HEK293 (cell line): ENCODE results near the gene ZFP36.

Experiments
- GLI4 ChIP-seq: fragments of 450-650 bp; formaldehyde crosslinking; IDR thresholded peaks from 2 replicates; pipeline ENCODE4 v1.5.1; 2016; ENCODE audit warnings: missing biosample characterization, missing genetic modification characterization
- KLF10 ChIP-seq: fragments of 450-650 bp; IDR thresholded peaks from 2 replicates; pipeline ENCODE4 v1.5.1; 2018; ENCODE audit warnings: missing biosample characterization, mild to moderate bottlenecking, missing genetic modification characterization
- KLF17 ChIP-seq: fragments of 450-650 bp; formaldehyde crosslinking; IDR thresholded peaks from 2 replicates; pipeline ENCODE4 v1.5.1; 2016; ENCODE audit warnings: missing biosample characterization, missing genetic modification characterization
- OSR2 ChIP-seq: fragments of 450-650 bp; formaldehyde crosslinking; IDR thresholded peaks from 2 replicates; pipeline ENCODE4 v1.5.1; 2016; ENCODE audit warnings: missing biosample characterization, missing genetic modification characterization
- PATZ1 ChIP-seq: fragments of 450-650 bp; formaldehyde crosslinking; IDR thresholded peaks from 2 replicates; pipeline ENCODE4 v1.5.1; 2016; ENCODE audit warnings: missing biosample characterization, missing genetic modification characterization
- RBAK ChIP-seq: fragments of 450-650 bp; formaldehyde crosslinking; IDR thresholded peaks from 2 replicates; pipeline ENCODE4 v1.5.1; 2016; ENCODE audit warnings: missing biosample characterization, missing genetic modification characterization
- REST ChIP-seq: fragments of 450-650 bp; formaldehyde crosslinking; IDR thresholded peaks from 2 replicates; pipeline ENCODE4 v1.5.1; 2016; ENCODE audit warnings: missing biosample characterization, missing genetic modification characterization
- SETDB1 ChIP-seq: IDR thresholded peaks from one replicate; pipeline ENCODE4 v1.6.1; 2017; ENCODE audit warnings: mild to moderate bottlenecking, low read length, moderate library complexity, mixed read lengths; ENCODE audit not compliant: insufficient read length
- ZBTB21 ChIP-seq: fragments of 450-650 bp; formaldehyde crosslinking; IDR thresholded peaks from 2 replicates; pipeline ENCODE4 v1.5.1; 2017; ENCODE audit warnings: missing biosample characterization, missing genetic modification characterization
- ZBTB48 ChIP-seq: fragments of 450-650 bp; formaldehyde crosslinking; IDR thresholded peaks from 2 replicates; pipeline ENCODE4 v1.5.1; 2016; ENCODE audit warnings: missing biosample characterization, missing genetic modification characterization
- ZNF140 ChIP-seq: fragments of 450-650 bp; formaldehyde crosslinking; IDR thresholded peaks from 2 replicates; pipeline ENCODE4 v1.5.1; 2016; ENCODE audit warnings: missing biosample characterization, missing genetic modification characterization
- ZNF157 ChIP-seq: fragments of 450-650 bp; formaldehyde crosslinking; IDR thresholded peaks from 2 replicates; pipeline ENCODE4 v1.5.1; 2016; ENCODE audit warnings: missing biosample characterization, missing genetic modification characterization
- ZNF184 ChIP-seq: fragments of 450-650 bp; IDR thresholded peaks from 2 replicates; pipeline ENCODE4 v1.5.1; 2018; ENCODE audit warnings: missing biosample characterization, mild to moderate bottlenecking, missing genetic modification characterization
- ZNF2 ChIP-seq: fragments of 450-650 bp; formaldehyde crosslinking; IDR thresholded peaks from 2 replicates; pipeline ENCODE4 v1.5.1; 2016; ENCODE audit warnings: missing biosample characterization, missing genetic modification characterization
- ZNF211 ChIP-seq: fragments of 450-650 bp; formaldehyde crosslinking; IDR thresholded peaks from 2 replicates; pipeline ENCODE4 v1.5.1; 2016; ENCODE audit warnings: low read depth, missing biosample characterization, missing genetic modification characterization
- ZNF223 ChIP-seq: fragments of 450-650 bp; formaldehyde crosslinking; IDR thresholded peaks from 2 replicates; pipeline ENCODE4 v1.5.1; 2016; ENCODE audit warnings: missing biosample characterization, missing genetic modification characterization
- ZNF248 ChIP-seq: fragments of 450-650 bp; formaldehyde crosslinking; IDR thresholded peaks from 2 replicates; pipeline ENCODE4 v1.5.1; 2017; ENCODE audit warnings: missing biosample characterization, missing genetic modification characterization
- ZNF302 ChIP-seq: fragments of 450-650 bp; formaldehyde crosslinking; IDR thresholded peaks from 2 replicates; pipeline ENCODE4 v1.5.1; 2016; ENCODE audit warnings: missing biosample characterization, missing genetic modification characterization, low read depth
- ZNF510 ChIP-seq: fragments of 450-650 bp; formaldehyde crosslinking; IDR thresholded peaks from 2 replicates; pipeline ENCODE4 v1.5.1; 2018; ENCODE audit warnings: mild to moderate bottlenecking, missing genetic modification characterization, missing biosample characterization; ENCODE audit not compliant: insufficient replicate concordance
- ZNF585B ChIP-seq: fragments of 450-650 bp; formaldehyde crosslinking; IDR thresholded peaks from 2 replicates; pipeline ENCODE4 v1.5.1; 2016; ENCODE audit warnings: missing biosample characterization, missing genetic modification characterization
- ZNF596 ChIP-seq: fragments of 450-650 bp; IDR thresholded peaks from 2 replicates; pipeline ENCODE4 v1.5.0; 2018; ENCODE audit warnings: missing biosample characterization, mild to moderate bottlenecking, missing genetic modification characterization, moderate library complexity
- ZNF621 ChIP-seq: fragments of 450-650 bp; formaldehyde crosslinking; IDR thresholded peaks from 2 replicates; pipeline ENCODE4 v1.5.1; 2017; ENCODE audit warnings: missing biosample characterization, missing genetic modification characterization
- ZNF639 ChIP-seq: fragments of 450-650 bp; formaldehyde crosslinking; IDR thresholded peaks from 2 replicates; pipeline ENCODE4 v1.5.1; 2016; ENCODE audit warnings: missing biosample characterization, missing genetic modification characterization
- ZNF670 ChIP-seq: fragments of 450-650 bp; formaldehyde crosslinking; IDR thresholded peaks from 2 replicates; pipeline ENCODE4 v1.5.1; 2016; ENCODE audit warnings: missing biosample characterization, missing genetic modification characterization, low read depth
- ZNF677 ChIP-seq: fragments of 450-650 bp; IDR thresholded peaks from 2 replicates; pipeline ENCODE4 v1.5.0; 2018; ENCODE audit warnings: missing biosample characterization, mild to moderate bottlenecking, missing genetic modification characterization, moderate library complexity
- ZNF768 ChIP-seq: fragments of 450-650 bp; formaldehyde crosslinking; IDR thresholded peaks from 2 replicates; pipeline ENCODE4 v1.5.1; 2018; ENCODE audit warnings: missing biosample characterization, mild to moderate bottlenecking, missing genetic modification characterization
- ZNF776 ChIP-seq: fragments of 450-650 bp; formaldehyde crosslinking; IDR thresholded peaks from 2 replicates; pipeline ENCODE4 v1.5.0; 2017; ENCODE audit warnings: missing biosample characterization, missing genetic modification characterization, borderline replicate concordance
- ZSCAN23 ChIP-seq: fragments of 450-650 bp; formaldehyde crosslinking; IDR thresholded peaks from 2 replicates; pipeline ENCODE4 v1.5.1; 2016; ENCODE audit warnings: missing biosample characterization, missing genetic modification characterization
- TF ChIP-seq, protein P1 (sequence below): fragments of 450-650 bp; formaldehyde crosslinking; IDR thresholded peaks from 2 replicates; pipeline ENCODE4 v1.5.0; 2017; ENCODE audit warnings: missing biosample characterization, missing genetic modification characterization, borderline replicate concordance

ZFP36 gene

DNA sequence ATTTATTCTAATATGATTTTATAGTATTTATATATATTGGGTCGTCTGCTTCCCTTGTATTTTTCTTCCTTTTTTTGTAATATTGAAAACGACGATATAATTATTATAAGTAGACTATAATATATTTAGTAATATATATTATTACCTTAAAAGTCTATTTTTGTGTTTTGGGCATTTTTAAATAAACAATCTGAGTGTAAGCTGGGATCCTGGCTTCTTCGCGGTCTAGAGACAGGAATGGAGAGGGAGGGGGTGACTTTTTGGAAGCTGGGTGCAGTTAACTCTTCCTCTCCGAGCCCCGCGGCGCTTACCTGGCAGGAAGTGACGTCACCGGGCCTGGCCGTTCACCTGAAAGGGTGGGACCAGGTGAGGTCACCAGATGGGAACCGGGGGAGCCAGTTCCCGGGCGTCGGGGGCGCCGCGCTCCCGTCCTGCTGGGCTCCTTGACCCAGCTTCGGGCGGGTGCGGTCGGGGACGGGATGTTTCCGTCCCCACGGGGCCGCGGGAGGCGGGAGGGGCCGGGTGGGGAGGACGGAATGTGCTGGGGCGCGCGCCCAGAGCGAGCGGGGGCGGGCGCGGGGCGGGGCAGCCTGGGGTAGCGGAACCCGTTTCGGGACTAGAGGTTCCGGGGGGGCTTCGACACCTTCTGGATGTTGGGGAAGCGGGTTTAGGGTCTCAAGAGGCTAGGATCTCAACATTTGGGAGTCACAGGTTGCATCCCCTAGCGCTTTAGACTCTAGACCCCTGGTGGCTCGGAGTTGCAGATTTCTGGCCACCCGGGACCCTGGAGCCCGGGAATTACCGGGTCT is 2.8 kb downstream of the ZFP36 start (continued):
- TF ChIP-seq ZNF670 (no peak), ZNF184 (tag by site-specific recombination) (0 out of 2 replicates have a peak, but pooled peaks have one; percentile 41), ZNF677 (tag by site-specific recombination) (peak; percentile 29; the same call in 1 of the 2 replicates), ZNF768 (tag by site-specific recombination) (no peak), ZNF140 (tag by site-specific recombination) (no peak), ZNF211 (no peak), SETDB1 (no peak), PATZ1 (tag by site-specific recombination) (peak; percentile 92), ZNF596 (tag by site-specific recombination) (peak; percentile 35; the same call in 1 of the 2 replicates), KLF17 (tag by site-specific recombination) (peak; percentile 98), REST (tag by site-specific recombination) (no peak), ZNF157 (tag by site-specific recombination) (no peak), ZNF776 (tag by site-specific recombination) (no peak), ZNF585B (tag by site-specific recombination) (0 out of 2 replicates have a peak, but pooled peaks have one; percentile 15), GLI4 (tag by site-specific recombination) (no peak), RBAK (tag by site-specific recombination) (no peak), ZNF2 (tag by site-specific recombination) (peak; percentile 28; the same call in 1 of the 2 replicates), ZNF248 (tag by site-specific recombination) (no peak), ZNF621 (no peak), ZNF639 (tag by site-specific recombination) (no peak; the same call in 1 of the 2 replicates), ZNF510 (tag by site-specific recombination) (no peak), ZNF223 (tag by site-specific recombination) (no peak), KLF10 (tag by site-specific recombination) (peak; percentile 82), ZNF302 (tag by site-specific recombination) (no peak), ZBTB21 (tag by site-specific recombination) (peak; percentile 91), ZSCAN23 (peak; percentile 55; the same call in 1 of the 2 replicates), OSR2 (tag by site-specific recombination) (no peak), ZBTB48 (tag by site-specific recombination) (no peak)
- TF ChIP-seq, protein P1, sequence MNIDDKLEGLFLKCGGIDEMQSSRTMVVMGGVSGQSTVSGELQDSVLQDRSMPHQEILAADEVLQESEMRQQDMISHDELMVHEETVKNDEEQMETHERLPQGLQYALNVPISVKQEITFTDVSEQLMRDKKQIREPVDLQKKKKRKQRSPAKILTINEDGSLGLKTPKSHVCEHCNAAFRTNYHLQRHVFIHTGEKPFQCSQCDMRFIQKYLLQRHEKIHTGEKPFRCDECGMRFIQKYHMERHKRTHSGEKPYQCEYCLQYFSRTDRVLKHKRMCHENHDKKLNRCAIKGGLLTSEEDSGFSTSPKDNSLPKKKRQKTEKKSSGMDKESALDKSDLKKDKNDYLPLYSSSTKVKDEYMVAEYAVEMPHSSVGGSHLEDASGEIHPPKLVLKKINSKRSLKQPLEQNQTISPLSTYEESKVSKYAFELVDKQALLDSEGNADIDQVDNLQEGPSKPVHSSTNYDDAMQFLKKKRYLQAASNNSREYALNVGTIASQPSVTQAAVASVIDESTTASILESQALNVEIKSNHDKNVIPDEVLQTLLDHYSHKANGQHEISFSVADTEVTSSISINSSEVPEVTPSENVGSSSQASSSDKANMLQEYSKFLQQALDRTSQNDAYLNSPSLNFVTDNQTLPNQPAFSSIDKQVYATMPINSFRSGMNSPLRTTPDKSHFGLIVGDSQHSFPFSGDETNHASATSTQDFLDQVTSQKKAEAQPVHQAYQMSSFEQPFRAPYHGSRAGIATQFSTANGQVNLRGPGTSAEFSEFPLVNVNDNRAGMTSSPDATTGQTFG (tag by site-specific recombination): peak; percentile 63; the same call in 1 of the 2 replicates
